B cell (primary cell): Measurements from ENCODE around the gene AXIN1. TPM values are rescaled to one million over a fixed set of nuclear protein-coding genes. Genes with fewer than 3 reads are reported as not detected.

Source experiments
- ATAC-seq: fragments of 200-7000 bp; cut with Tn5 transposase; one replicate; pipeline ENCODE4 v1.10.0; 2021; ENCODE audit warnings: low read depth, mild to moderate bottlenecking, moderate number of reproducible peaks, moderate library complexity
- CTCF ChIA-PET: fragments of 350-600 bp; sonication (Branson Sonifier 250); formaldehyde crosslinking; loops from one replicate; lab custom pipeline; 2021; ENCODE audit warnings: antibody characterized with exemption, inconsistent platforms; lab: Charles Lee
- POLR2A ChIA-PET: fragments of 350-600 bp; sonication (Branson Sonifier 250); formaldehyde crosslinking; loops from one replicate; lab custom pipeline; 2021; ENCODE audit warnings: antibody characterized with exemption; lab: Charles Lee
- DNase-seq: peaks from one replicate; pipeline ENCODE4 v3.0.0; 2013
- H2AFZ ChIP-seq: 2 replicates; pipeline ENCODE4 v1.6.1; 2012; ENCODE audit warnings: mild to moderate bottlenecking, low read depth, low read length; ENCODE audit not compliant: insufficient read depth, poor library complexity, severe bottlenecking
- H3K27ac ChIP-seq, 2 donors: 1 replicate in 1 of 2; 2 replicates in 1 of 2; pipeline ENCODE4 v1.5.1; 2012 to 2013; ENCODE audit warnings: low read length in 2 of 2, mild to moderate bottlenecking in 2 of 2, moderate library complexity in 1 of 2
- H3K27me3 ChIP-seq, 4 experiments: fragments of 200-600 bp in 1 of 4; sonication (generic) in 1 of 4; replicated peaks in 1 of 4; 1 replicate in 2 of 4; 2 replicates in 2 of 4; pipeline versions ENCODE4 v1.6.1 to v1.7.0; 2013 to 2016; ENCODE audit warnings: low read length in 3 of 4, mild to moderate bottlenecking in 2 of 4, mixed read lengths in 1 of 4, moderate library complexity in 1 of 4; ENCODE audit not compliant: insufficient read depth in 4 of 4, control insufficient read depth in 3 of 4; ENCODE audit errors: control extremely low read depth in 1 of 4
- H3K36me3 ChIP-seq, 2 experiments: replicated peaks in 1 of 2; 1 replicate in 1 of 2; 2 replicates in 1 of 2; pipeline versions ENCODE4 v1.6.1 to v1.7.1; 2013; ENCODE audit warnings: low read length in 1 of 2; ENCODE audit not compliant: insufficient read depth in 2 of 2, control insufficient read depth in 1 of 2; ENCODE audit errors: control extremely low read depth in 1 of 2, extremely low read depth in 1 of 2
- H3K4me1 ChIP-seq, 2 donors: fragments of 200-600 bp in 1 of 2; sonication (generic) in 1 of 2; 1 replicate in 1 of 2; 2 replicates in 1 of 2; pipeline versions ENCODE4 v1.5.1 to v1.6.1; 2013 to 2017; ENCODE audit warnings: low read length in 2 of 2; ENCODE audit not compliant: control insufficient read depth in 2 of 2, insufficient read depth in 2 of 2
- H3K4me2 ChIP-seq: replicated peaks from 2 replicates; pipeline ENCODE3; 2012; ENCODE audit warnings: mild to moderate bottlenecking, low read depth, low read length; ENCODE audit not compliant: poor library complexity, severe bottlenecking
- H3K4me3 ChIP-seq, 5 experiments: fragments of 200-600 bp in 1 of 5; sonication (generic) in 1 of 5; 1 replicate in 3 of 5; 2 replicates in 2 of 5; pipeline versions ENCODE4 v1.5.1 to v1.7.0; 2011 to 2016; ENCODE audit warnings: low read length in 4 of 5, mild to moderate bottlenecking in 4 of 5, low read depth in 2 of 5, control low read depth in 1 of 5, moderate library complexity in 1 of 5; ENCODE audit not compliant: insufficient read depth in 1 of 5; ENCODE audit errors: control extremely low read depth in 1 of 5, extremely low read depth in 1 of 5
- H3K79me2 ChIP-seq: fragments of 200-600 bp; sonication (generic); one replicate; pipeline ENCODE4 v1.6.0; 2016; ENCODE audit warnings: low read length; ENCODE audit not compliant: control insufficient read depth, insufficient read depth
- H3K9ac ChIP-seq: fragments of 200-600 bp; sonication (generic); 2 replicates; pipeline ENCODE4 v1.6.1; 2017; ENCODE audit warnings: mild to moderate bottlenecking, low read length, moderate library complexity
- H3K9me3 ChIP-seq, 3 donors: one replicate each; pipeline versions ENCODE4 v1.6.1 to v1.7.1; 2013; ENCODE audit warnings: low read length in 2 of 3; ENCODE audit not compliant: control insufficient read depth in 2 of 3, insufficient read depth in 1 of 3; ENCODE audit errors: control extremely low read depth in 1 of 3
- H4K20me1 ChIP-seq: 2 replicates; pipeline ENCODE4 v1.6.0; 2012; ENCODE audit warnings: mild to moderate bottlenecking, low read length; ENCODE audit not compliant: insufficient read depth, control insufficient read depth, poor library complexity, severe bottlenecking
- H3K27ac Mint-ChIP-seq: one replicate; pipeline ENCODE4 v1.8.0; 2021; ENCODE audit warnings: mixed read lengths
- H3K27me3 Mint-ChIP-seq: one replicate; pipeline ENCODE4 v1.8.0; 2021; ENCODE audit warnings: mixed read lengths
- H3K4me1 Mint-ChIP-seq: one replicate; pipeline ENCODE4 v1.8.0; 2021; ENCODE audit warnings: mixed read lengths
- H3K4me3 Mint-ChIP-seq: one replicate; pipeline ENCODE4 v1.8.0; 2021; ENCODE audit warnings: mixed read lengths
- H3K9me3 Mint-ChIP-seq: one replicate; pipeline ENCODE4 v1.8.0; 2022; ENCODE audit warnings: mixed read lengths; ENCODE audit not compliant: insufficient read depth
- EZH2 ChIP-seq: IDR thresholded peaks from 2 replicates; pipeline ENCODE4 v1.6.1; 2012; ENCODE audit warnings: borderline replicate concordance, low read depth, mild to moderate bottlenecking, moderate library complexity, low read length; ENCODE audit not compliant: insufficient read depth, poor library complexity, severe bottlenecking
- WGBS: methylation state at CpG from one replicate; pipeline ENCODE4 v1.1.5; 2013; ENCODE audit warnings: missing lambda C conversion rate; ENCODE audit not compliant: insufficient coverage; 5-methylcytosine and 5-hydroxymethylcytosine counted together
- intact Hi-C: fragments of 100-400 bp; cut with micrococcal nuclease; formaldehyde crosslinking; loops from one replicate; pipeline ENCODE4 v1.10.0; 2022
- polyA plus RNA-seq: library from polyadenylated mRNA; depleted of rRNA; stranded (reverse); fragments of >200 nt; gene quantifications from 2 replicates; pipeline ENCODE4 v1.2.3, GENCODE V29; 2012
- total RNA-seq, 2 donors: library from RNA; stranded (reverse); fragments of 120-200 nt in 1 of 2; gene quantifications; 1 replicate in 1 of 2; 2 replicates in 1 of 2; pipeline versions ENCODE4 v1.2.3 to v1.2.4, GENCODE V29; 2013 to 2022
- TF ChIP-seq, protein P1 (sequence below): fragments of 200-600 bp; IDR thresholded peaks from one replicate; pipeline ENCODE4 v1.8.0; 2022; ENCODE audit warnings: antibody characterized with exemption, mild to moderate bottlenecking

AXIN1 gene
- total and polyA plus RNA-seq, 2 donors (not counting 1 experiment from before 2014, with no cell fraction given), result 39.0 to 40.8 TPM

DNA sequence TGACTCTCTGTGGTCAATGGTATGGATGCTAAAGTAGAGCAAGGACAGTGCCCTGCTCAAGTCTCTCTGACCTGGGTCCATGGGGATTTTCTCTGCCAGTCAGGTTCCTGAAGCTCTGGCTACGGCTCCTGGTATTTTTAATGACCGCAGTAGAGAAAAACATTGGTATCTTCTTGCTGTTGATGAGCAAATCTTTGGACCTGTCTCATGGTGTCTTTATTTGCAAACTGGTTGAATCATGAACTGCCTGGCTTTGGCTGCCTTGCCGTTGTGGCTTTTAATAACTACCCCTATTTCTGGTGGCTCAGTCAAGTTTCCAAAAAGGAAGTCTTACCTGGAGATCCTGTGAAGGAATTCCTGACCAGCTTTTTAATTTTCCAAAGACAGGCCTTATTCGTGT lies 109.2 kb downstream of the AXIN1 start:
- H3K4me1 Mint-ChIP-seq, result peaks cover 15% of the 10 kb centered on the region
- ATAC-seq (no peak), DNase-seq (no peak)
- Histone ChIP-seq H3K27ac (no peak overlapping the region), H3K4me2 (no peak overlapping the region), H4K20me1 (peaks cover 24% of the 10 kb centered on the region), H3K27me3 (no peaks in the 10 kb centered on the region), H3K9ac (no peak overlapping the region), H3K4me3 (no peak overlapping the region), H3K36me3 (no peaks in the 10 kb centered on the region), H3K79me2 (peaks cover 60% of the 10 kb centered on the region), H3K4me1 (peaks cover 0 to 3% of the 10 kb centered on the region in 2 donors), H3K9me3 (no peaks in the 10 kb centered on the region), H2AFZ (no peak overlapping the region)
- H3K9me3 Mint-ChIP-seq, result no peaks in the 10 kb centered on the region
- H3K27me3 Mint-ChIP-seq, result no peaks in the 10 kb centered on the region
- no peak overlapping the region for H3K27ac Mint-ChIP-seq
- intact Hi-C loops, result no loop called here
- TF ChIP-seq, protein P1, sequence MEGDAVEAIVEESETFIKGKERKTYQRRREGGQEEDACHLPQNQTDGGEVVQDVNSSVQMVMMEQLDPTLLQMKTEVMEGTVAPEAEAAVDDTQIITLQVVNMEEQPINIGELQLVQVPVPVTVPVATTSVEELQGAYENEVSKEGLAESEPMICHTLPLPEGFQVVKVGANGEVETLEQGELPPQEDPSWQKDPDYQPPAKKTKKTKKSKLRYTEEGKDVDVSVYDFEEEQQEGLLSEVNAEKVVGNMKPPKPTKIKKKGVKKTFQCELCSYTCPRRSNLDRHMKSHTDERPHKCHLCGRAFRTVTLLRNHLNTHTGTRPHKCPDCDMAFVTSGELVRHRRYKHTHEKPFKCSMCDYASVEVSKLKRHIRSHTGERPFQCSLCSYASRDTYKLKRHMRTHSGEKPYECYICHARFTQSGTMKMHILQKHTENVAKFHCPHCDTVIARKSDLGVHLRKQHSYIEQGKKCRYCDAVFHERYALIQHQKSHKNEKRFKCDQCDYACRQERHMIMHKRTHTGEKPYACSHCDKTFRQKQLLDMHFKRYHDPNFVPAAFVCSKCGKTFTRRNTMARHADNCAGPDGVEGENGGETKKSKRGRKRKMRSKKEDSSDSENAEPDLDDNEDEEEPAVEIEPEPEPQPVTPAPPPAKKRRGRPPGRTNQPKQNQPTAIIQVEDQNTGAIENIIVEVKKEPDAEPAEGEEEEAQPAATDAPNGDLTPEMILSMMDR, result no peak
- TF ChIP-seq EZH2, result no peak
- no peak overlapping the region for H3K4me3 Mint-ChIP-seq
- POLR2A ChIA-PET, result no interaction called here
- WGBS, result 89% methylated on average over 3 of the region's 4 CpGs
- CTCF ChIA-PET, result interaction anchor here (0.7 kb wide), 1 partner anchor 909 kb away, joined by 4 read pairs; no protein-coding TSS in a partner anchor

DNA sequence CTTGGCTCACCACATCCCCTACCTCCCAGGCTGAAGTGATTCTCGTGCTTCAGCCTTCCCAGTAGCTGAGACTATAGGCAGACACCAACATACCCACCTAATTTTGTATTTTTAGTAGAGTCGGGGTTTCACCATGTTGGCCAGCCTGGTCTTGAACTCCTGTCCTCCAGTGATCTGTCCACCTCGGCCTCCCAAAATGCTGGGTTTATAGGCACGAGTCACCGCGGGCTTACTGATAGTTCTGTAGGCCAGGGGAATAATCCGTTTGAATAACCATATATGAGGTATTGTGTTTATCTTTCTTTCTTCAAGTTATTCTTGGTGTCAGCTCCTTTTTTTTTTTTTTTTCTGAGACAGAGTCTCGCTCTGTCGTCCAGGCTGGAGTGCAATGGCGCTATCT lies 110.2 kb downstream of the AXIN1 start:
- ATAC-seq (no peak), DNase-seq (no peak)
- intact Hi-C loops, result no loop called here
- TF ChIP-seq, protein P1, result no peak
- no peak for TF ChIP-seq EZH2
- peaks cover 0 to 3% of the 10 kb centered on the region in 2 donors for H3K4me1 ChIP-seq
- no peaks in the 10 kb centered on the region for H3K27me3 ChIP-seq
- WGBS, result 90% methylated on average over 2 of the region's 10 CpGs
- ChIA-PET CTCF (no interaction called here), POLR2A (no interaction called here)
- Mint-ChIP-seq H3K4me1 (peaks cover 15% of the 10 kb centered on the region), H3K4me3 (no peak overlapping the region), H3K27ac (no peak overlapping the region), H3K9me3 (no peaks in the 10 kb centered on the region), H3K27me3 (no peaks in the 10 kb centered on the region)
- no peak overlapping the region for H3K4me2 ChIP-seq
- H3K9me3 ChIP-seq, result no peaks in the 10 kb centered on the region
- H4K20me1 ChIP-seq, result peaks cover 35% of the 10 kb centered on the region
- no peak overlapping the region for H3K27ac ChIP-seq
- no peak overlapping the region for H2AFZ ChIP-seq
- H3K36me3 ChIP-seq, result no peaks in the 10 kb centered on the region
- H3K4me3 ChIP-seq, result no peak overlapping the region
- peaks cover 59% of the 10 kb centered on the region for H3K79me2 ChIP-seq
- H3K9ac ChIP-seq, result no peak overlapping the region
